Measurements from ENCODE around the gene ATP10A. TPM values are rescaled to one million over a fixed set of nuclear protein-coding genes. Genes with fewer than 3 reads are reported as not detected.
A peak's percentile ranks its signal among the peaks of the same experiment; 100 is the strongest.

ATP10A gene
- total RNA-seq, 1 donor from 2014 or later, result not detected

GRCh38 chr15:25693321-25694238, 169.5 kb downstream of the ATP10A start:
- Mint-ChIP-seq H3K27me3 (no peaks in the 10 kb centered on the region), H3K4me1 (no peaks in the 10 kb centered on the region), H3K9me3 (no peaks in the 10 kb centered on the region), H3K27ac (no peak overlapping the region), H3K4me3 (no peak overlapping the region), H3K36me3 (ENCODE audit: low read depth) (no peaks in the 10 kb centered on the region)
- ChIA-PET POLR2A (no interaction called here), CTCF (interaction anchor here (0.8 kb wide), 1 partner anchor 240 kb away, joined by 3 read pairs; no protein-coding TSS in a partner anchor)
- no peak for TF ChIP-seq CTCF (IDR thresholded peaks at IDR 0.05)
- ATAC-seq (ENCODE audit: low read depth) (no peak), DNase-seq (no peak)
- intact Hi-C loops (cut with micrococcal nuclease), result loop anchor here (1.0 to 5.0 kb wide), 3 partner anchors 157 to 389 kb away; no protein-coding TSS in a partner anchor

- Mint-ChIP-seq H3K27ac (no peak overlapping the region), H3K4me1 (no peaks in the 10 kb centered on the region), H3K4me3 (no peak overlapping the region), H3K9me3 (no peaks in the 10 kb centered on the region), H3K36me3 (ENCODE audit: low read depth) (no peaks in the 10 kb centered on the region), H3K27me3 (no peaks in the 10 kb centered on the region)
- POLR2A ChIA-PET, result no interaction called here
- ATAC-seq (ENCODE audit: low read depth), result no peak
- CTCF ChIA-PET, result interaction anchor here (1.2 kb wide), 1 partner anchor 15 kb away, joined by 3 read pairs; no protein-coding TSS in a partner anchor
- DNase-seq, result no peak
- intact Hi-C loops (cut with micrococcal nuclease), result loop anchor here (5.0 kb wide), 1 partner anchor 391 kb away; no protein-coding TSS in a partner anchor
- no peak for TF ChIP-seq CTCF (IDR thresholded peaks at IDR 0.05)
Observed at GRCh38 chr15:25691544-25692430, 171.3 kb downstream of the ATP10A start.

- intact Hi-C loops (cut with micrococcal nuclease), result loop anchor here (5.0 kb wide), 1 partner anchor 391 kb away; no protein-coding TSS in a partner anchor
- no peak overlapping the region for H3K4me3 Mint-ChIP-seq
- H3K4me1 Mint-ChIP-seq, result no peaks in the 10 kb centered on the region
- ChIA-PET POLR2A (no interaction called here), CTCF (interaction anchor here (0.9 kb wide), 1 partner anchor 19 kb away, joined by 4 read pairs; no protein-coding TSS in a partner anchor)
- H3K27me3 Mint-ChIP-seq, result no peaks in the 10 kb centered on the region
- ATAC-seq (ENCODE audit: low read depth) (no peak), DNase-seq (no peak)
- H3K27ac Mint-ChIP-seq, result no peak overlapping the region
- H3K36me3 Mint-ChIP-seq (ENCODE audit: low read depth), result no peaks in the 10 kb centered on the region
- TF ChIP-seq CTCF (IDR thresholded peaks at IDR 0.05), result no peak
- no peaks in the 10 kb centered on the region for H3K9me3 Mint-ChIP-seq
Observed at GRCh38 chr15:25690673-25691543, 172.2 kb downstream of the ATP10A start.

GRCh38 chr15:25689592-25689991, 173.5 kb downstream of the ATP10A start:
- no peaks in the 10 kb centered on the region for H3K9me3 Mint-ChIP-seq
- H3K36me3 Mint-ChIP-seq (ENCODE audit: low read depth), result no peaks in the 10 kb centered on the region

More at GRCh38 chr15:25689592-25689991, 173.5 kb downstream of the ATP10A start:
- Mint-ChIP-seq H3K4me3 (no peak overlapping the region), H3K27me3 (no peaks in the 10 kb centered on the region), H3K4me1 (no peaks in the 10 kb centered on the region), H3K27ac (peak overlapping the region; percentile 3)
- DNase-seq (no peak), ATAC-seq (ENCODE audit: low read depth) (no peak)
- no peak for TF ChIP-seq CTCF (IDR thresholded peaks at IDR 0.05)
- POLR2A ChIA-PET, result no interaction called here
- CTCF ChIA-PET, result interaction anchor here (0.9 kb wide), 1 partner anchor 20 kb away, joined by 4 read pairs; no protein-coding TSS in a partner anchor
- intact Hi-C loops (cut with micrococcal nuclease), result no loop called here

Data from activated B cell treated with CpG ODN at 0.5 μM for 24 hours (primary cell).